NOMO-1 treated with dmso at 0.1 percent for 144 hours (cell line): ENCODE data around the gene DOCK10.
"Not testable (repeated sequence)": the region's sequence is repeated elsewhere in the genome, so short reads cannot be mapped to it uniquely, and the experiment has no call there.

ENCODE experiments used
- DNase-seq: peaks from one replicate; lab custom pipeline; 2025; ENCODE audit not compliant: unreplicated experiment; lab: John Stamatoyannopoulos, UW

DOCK10 gene

GRCh38 chr2:224951723-224952481 is 90.4 kb downstream of the DOCK10 start:
- no peak for DNase-seq

DNA sequence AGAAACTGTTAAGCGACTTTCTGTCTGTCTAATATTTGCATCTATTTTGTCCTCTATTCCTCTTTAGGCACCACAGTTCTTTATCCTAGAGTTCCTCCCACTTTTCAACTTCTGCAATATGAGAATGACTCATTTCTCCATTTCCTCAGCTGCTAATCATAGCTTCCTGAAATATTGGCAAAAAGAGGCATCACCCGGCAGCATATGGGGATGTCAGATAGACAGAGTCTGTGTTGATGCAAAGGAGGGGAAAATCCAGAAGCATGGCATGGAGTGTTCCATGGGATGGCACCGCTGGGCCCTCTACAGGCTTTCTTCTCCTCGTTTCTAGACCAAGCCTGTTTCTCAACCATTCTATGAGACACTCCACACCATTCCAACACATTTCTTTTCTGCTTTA is 93.4 kb downstream of the DOCK10 start:
- peak; percentile 74 for DNase-seq

DNA sequence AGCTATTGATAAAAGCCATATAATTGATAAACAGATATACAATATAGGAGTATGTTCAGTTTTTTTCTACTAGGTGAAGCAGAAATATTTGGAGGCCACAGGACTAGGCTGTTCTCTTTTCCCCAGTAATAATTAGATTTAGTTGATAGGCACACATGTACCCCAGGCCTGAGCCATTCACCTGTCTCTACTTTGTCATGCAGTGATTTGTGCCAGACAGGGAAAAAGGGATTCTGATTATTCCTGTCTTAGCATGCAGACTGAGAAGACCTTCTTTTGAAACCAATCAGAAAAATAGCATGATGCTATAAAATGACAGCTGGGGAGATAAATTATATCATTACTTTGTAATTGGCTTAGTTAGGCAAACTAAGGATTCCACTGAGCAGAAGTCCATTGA is 94.3 kb downstream of the DOCK10 start:
- DNase-seq = no peak

DNA sequence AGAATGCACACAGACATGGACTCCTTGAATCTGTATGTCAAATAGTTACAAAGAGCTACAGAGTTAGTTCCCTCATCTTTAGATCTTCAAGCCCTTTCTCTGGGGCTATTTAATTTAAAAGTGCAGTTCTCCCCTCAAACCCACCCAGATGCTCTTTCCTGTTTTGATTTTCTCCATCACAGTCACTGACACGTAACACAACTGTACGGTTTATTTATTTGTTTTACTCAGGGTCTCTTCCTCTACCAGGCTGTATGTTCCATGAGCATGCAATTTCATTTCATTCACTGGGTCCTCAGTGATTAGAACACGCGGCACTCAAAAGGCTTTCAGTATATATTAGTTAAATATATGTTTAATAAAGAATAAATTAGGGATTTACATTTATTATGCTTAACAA is 94.7 kb downstream of the DOCK10 start:
- no peak for DNase-seq

DNA sequence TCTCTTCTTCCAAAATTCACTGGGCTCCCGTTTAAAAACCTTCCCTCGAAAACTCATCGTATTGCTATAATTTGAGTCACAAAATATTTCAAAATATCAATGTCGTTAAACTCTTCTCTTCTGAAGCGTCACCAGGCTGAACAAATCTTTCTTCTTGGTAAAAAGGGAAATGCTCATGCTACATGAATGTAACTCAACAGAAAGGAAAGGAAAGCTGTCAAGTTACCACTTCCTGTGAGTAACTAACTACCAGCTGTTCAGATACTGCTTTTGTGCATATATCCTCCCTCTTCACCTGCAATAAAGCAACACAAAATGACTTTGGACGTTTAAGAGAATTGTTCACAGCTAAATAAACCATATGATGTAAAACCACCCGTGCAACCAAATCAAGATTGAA is 95.4 kb downstream of the DOCK10 start:
- peak; percentile 71 for DNase-seq

DNA sequence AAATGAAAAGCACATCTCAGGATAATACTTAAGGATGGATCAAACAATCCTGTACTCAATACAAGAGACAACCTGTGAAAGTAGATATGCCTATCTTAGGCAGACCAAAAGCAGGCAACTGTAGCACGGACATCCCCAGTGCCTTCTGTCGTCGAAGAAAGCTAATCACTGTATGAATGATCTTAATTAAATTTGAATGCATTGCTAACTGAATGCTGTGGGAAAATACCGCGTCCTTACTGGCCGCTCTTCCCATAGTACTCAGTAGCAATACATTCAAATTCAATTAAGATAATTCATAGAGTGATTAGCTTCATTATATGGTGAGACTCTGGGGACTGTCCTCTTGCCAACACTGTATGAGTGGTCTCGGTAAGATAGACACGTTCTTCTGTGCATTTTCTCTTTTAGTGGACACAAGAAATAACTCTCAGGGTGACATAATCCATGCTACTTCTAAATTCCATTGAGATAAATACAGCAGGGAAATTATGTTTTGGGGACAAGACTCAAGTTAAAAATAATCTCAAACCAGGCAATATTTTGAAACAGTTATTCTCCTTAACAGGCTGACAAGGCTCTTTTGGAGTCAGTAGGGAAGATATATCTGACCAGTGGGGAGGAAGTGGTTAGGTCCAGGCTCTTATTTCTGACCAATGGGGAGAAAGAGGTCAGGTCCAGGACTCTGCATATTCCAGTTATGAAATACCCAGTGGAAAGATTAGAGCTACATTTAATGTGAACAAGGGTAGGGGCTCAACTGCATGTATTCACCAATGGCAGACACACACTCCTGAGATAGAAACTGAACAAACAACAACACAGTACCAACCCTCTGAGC is 97.3 kb downstream of the DOCK10 start:
- no peak for DNase-seq

- DNase-seq = not testable (repeated sequence)
Measured at GRCh38 chr2:224943601-224944041, 98.6 kb downstream of the DOCK10 start.

GRCh38 chr2:224941960-224942359 is 100.3 kb downstream of the DOCK10 start:
- no peak for DNase-seq

DNA sequence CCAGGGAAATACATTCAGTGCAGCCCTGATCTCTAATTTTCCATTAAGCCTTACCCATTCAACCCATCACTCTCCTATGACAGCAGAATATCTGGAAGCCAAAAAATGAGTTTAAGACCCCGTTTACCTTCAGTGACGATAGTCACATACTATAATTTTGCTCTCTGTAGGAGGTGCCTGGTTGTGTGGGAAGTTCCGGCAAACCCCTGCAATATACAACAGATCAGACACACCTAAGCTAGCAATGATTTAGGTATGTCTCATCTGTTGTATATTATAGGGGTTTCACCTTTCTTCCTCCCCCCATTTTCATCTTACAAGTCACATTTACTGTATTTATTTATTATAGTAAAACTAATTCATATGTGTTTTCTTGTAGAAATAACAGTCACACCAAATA is 101.7 kb downstream of the DOCK10 start:
- DNase-seq = no peak

DNA sequence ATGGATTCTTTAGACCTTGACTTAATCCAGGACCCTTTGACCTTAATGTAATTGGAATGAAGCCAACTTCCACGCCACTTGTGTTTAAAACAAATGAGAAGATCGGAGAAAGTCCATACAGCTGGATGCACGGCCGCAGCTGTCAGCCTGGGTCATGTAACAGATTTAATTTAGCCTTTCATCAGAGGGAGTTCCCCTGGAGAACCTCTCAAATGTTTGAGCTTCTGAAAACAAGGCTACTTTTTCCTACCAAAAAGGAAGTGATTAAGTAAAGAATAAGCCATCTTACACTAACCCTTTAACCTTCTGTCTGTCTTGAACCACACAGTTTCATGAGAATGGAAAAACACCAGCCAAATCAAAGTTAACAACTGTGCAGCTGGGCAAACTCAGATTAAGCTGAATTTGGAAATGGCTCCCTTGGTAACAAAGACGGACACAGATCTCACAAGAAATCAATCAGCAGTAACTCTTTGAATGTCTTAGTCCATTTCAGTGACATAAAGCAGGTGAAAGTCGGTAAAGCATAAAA is 103.6 kb downstream of the DOCK10 start:
- DNase-seq = peak; percentile 24

DNA sequence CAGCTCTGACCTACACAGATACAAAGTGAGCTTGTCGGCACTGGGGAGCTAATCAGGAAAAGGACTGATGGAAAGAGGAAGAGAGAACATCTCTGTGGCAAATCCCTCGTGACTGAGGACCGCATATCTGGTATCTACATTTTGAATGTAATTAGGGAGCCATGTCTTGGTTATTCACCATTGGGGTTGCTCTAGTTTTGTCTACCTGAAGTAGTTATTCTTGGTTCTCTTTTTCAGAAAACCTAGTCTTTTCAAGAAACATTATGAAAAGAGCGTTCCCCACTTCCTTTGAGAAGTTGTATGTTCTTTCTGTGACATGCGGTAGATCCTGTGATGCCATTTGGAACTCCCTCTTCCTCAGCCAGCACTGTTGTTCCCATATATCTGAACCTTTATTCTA is 104.4 kb downstream of the DOCK10 start:
- no peak for DNase-seq

- DNase-seq = no peak
Measured at GRCh38 chr2:224934526-224935188, 107.6 kb downstream of the DOCK10 start.

DNA sequence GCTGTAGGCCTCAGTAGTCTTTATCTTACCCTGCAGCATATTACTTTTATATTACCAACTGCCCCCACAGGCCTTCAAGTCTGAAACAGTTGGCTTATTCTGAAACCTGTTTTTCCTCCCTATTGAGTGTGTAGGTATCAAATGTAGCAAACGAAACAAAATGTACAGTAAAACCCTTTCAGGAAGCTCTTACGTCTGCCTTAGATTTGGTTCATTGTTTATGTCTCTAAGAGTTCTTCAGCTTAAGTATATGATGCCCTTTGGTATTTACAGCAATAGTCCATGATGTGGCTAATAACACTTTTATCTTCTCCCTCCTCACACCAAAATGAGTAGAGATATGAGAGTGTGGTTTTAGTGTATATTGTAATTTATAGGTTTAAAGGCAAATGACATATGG is 108.8 kb downstream of the DOCK10 start:
- DNase-seq = no peak

DNA sequence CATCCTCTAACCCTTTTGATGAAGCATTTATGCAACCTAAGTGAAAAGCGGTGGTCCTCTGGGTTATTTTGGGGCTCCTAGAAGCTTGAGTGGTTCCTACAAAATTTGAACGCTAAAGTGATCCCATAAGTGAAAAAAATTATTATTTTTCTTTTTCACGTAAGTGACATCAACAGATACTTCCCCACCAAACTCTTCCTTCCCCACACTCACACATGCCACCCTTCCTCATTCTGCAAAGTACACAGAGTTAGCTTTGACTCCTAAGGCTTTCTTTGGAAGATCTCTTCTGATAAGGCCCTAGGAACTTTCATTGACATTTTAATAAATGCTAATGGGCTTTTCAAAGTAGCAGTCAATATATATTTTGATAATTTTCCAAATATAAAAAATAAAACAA is 109.7 kb downstream of the DOCK10 start:
- no peak for DNase-seq

DNA sequence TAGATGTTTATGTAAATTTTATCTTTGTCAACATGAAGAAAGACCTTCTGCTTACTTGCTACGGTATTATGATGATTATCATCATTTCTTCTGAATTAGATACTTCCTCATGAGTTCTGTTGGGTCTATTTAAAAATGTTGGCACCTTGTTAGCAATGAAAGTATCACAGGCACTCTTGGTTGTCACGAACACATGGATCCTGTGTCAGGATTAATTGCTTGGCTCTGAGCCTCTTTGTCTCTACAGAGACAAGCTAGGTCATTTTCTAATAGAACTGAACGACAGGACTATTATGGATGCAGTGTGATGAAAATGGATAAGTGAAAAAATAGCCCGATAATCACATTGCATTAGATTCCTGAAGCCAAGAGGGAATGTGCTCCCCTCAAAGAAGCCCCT is 110.3 kb downstream of the DOCK10 start:
- DNase-seq = no peak

GRCh38 chr2:224930990-224931389 is 111.3 kb downstream of the DOCK10 start:
- no peak for DNase-seq

- DNase-seq = no peak
Measured at GRCh38 chr2:224930124-224930523, 112.1 kb downstream of the DOCK10 start.

DNA sequence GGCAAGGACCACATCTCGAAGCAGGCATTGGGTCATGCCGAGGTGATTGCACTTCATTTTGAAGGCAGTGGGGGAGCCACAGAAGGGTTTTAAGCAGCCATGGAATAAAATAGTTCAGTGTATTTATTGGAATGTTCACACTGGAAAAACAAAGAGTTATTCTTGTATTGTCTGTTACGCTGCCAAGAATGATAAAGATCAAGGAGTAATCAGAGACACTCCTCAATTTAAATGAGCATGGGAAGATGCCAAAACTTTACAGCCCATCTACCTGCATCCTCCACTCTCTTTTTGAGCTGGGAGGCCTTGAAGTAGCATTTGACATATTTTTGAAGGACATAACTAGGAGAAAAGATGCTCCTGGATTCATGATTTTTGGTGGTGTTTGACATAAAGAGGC is 112.8 kb downstream of the DOCK10 start:
- DNase-seq = no peak

- DNase-seq = peak; percentile 33
Measured at GRCh38 chr2:224927646-224928173, 114.6 kb downstream of the DOCK10 start.

GRCh38 chr2:224927011-224927410 is 115.3 kb downstream of the DOCK10 start:
- no peak for DNase-seq

DNA sequence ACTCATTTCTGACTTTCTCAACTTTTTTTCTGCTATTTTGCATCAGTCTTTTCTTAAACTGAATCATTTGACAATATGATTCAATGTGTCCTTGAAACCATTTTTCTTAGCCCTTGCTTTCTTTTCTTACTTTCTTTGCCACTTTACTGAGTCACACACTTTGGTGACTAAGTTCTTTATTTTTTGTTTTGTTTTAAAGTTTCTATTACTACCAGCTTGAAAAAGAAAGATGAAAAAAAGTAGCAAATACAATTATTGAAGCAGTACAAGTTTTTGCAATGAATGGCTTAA is 116.5 kb downstream of the DOCK10 start:
- DNase-seq = no peak
